Neural cell (in vitro differentiated cells): Measurements from ENCODE around the gene ELP5.

Source experiments
- CTCF ChIP-seq: fragments of 450-650 bp; IDR thresholded peaks from 2 replicates; pipeline ENCODE4 v1.5.1; 2014; ENCODE audit warnings: antibody characterized with exemption, mild to moderate bottlenecking, moderate library complexity; ENCODE audit not compliant: poor library complexity, severe bottlenecking
- EP300 ChIP-seq: fragments of 450-650 bp; conservative IDR thresholded peaks from 2 replicates; pipeline ENCODE4 v1.6.1; 2014; ENCODE audit warnings: antibody characterized with exemption, mild to moderate bottlenecking, moderate library complexity; ENCODE audit not compliant: poor library complexity, severe bottlenecking
- REST ChIP-seq: IDR thresholded peaks from 2 replicates; pipeline ENCODE4 v1.6.1; 2012; ENCODE audit warnings: borderline replicate concordance

GRCh38 chr17:7279448-7279847 lies 27.4 kb downstream of the ELP5 start:
- TF ChIP-seq EP300 (no peak), CTCF (no peak), REST (no peak)
